SU-DHL-6 (cell line): ENCODE data around the gene ARAP1.

Experiments used
- EZH2phosphoT487 ChIP-seq: fragments of 200-600 bp; sonication (generic), shearing (Covaris generic); conservative IDR thresholded peaks from 2 replicates; pipeline ENCODE4 v1.6.1; 2018; ENCODE audit warnings: mild to moderate bottlenecking, antibody characterized with exemption, low read length, moderate library complexity, mixed read lengths
- TF ChIP-seq, protein P1 (sequence below): fragments of 200-600 bp; sonication (generic); IDR thresholded peaks from one replicate; pipeline ENCODE4 v1.5.1; 2017; ENCODE audit warnings: antibody characterized with exemption, mild to moderate bottlenecking, low read length, moderate library complexity; ENCODE audit not compliant: insufficient read depth, poor library complexity, severe bottlenecking

DNA sequence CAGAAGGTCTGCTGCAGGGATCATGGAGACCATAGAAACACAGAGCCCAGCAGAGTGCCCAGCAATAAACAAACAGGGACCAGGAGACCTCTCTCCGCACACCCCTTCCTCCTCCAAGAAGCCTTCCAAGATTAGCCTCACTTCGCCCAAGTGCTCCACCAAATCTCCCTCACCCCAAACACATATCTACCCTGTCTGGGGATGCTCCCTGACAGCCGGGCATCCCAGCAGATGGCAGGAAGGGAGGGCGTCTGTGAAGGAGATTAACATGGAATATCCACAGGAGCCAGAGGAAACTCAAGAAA, 26.5 kb downstream of the ARAP1 start:
- TF ChIP-seq, protein P1, sequence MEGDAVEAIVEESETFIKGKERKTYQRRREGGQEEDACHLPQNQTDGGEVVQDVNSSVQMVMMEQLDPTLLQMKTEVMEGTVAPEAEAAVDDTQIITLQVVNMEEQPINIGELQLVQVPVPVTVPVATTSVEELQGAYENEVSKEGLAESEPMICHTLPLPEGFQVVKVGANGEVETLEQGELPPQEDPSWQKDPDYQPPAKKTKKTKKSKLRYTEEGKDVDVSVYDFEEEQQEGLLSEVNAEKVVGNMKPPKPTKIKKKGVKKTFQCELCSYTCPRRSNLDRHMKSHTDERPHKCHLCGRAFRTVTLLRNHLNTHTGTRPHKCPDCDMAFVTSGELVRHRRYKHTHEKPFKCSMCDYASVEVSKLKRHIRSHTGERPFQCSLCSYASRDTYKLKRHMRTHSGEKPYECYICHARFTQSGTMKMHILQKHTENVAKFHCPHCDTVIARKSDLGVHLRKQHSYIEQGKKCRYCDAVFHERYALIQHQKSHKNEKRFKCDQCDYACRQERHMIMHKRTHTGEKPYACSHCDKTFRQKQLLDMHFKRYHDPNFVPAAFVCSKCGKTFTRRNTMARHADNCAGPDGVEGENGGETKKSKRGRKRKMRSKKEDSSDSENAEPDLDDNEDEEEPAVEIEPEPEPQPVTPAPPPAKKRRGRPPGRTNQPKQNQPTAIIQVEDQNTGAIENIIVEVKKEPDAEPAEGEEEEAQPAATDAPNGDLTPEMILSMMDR: no peak
- TF ChIP-seq EZH2phosphoT487: no peak
